ENCODE results near the gene ARFGAP2. TPM values are rescaled to one million over a fixed set of nuclear protein-coding genes. Genes with fewer than 3 reads are reported as not detected.

Gene ARFGAP2
- total and polyA plus RNA-seq, 4 donors = 38.4 to 94.1 (median 67.0) TPM

GRCh38 chr11:47185305-47186075, 8.8 kb upstream of the ARFGAP2 start:
- Histone ChIP-seq H3K27ac (ENCODE audit: low read depth in 1 of 2, low read length in 2 of 2) (peak overlapping the region; percentile 51 to 77), H3K9me3 (ENCODE audit: control insufficient read depth, low read length) (no peaks in the 10 kb centered on the region), H3K36me3 (ENCODE audit: control insufficient read depth in 1 of 2, insufficient read depth in 2 of 2, low read length in 1 of 2) (no peaks in the 10 kb centered on the region), H3K4me1 (ENCODE audit: control insufficient read depth in 1 of 2, insufficient read depth in 2 of 2, low read length in 2 of 2) (no peaks in the 10 kb centered on the region), H3K27me3 (ENCODE audit: control insufficient read depth in 1 of 2, insufficient read depth in 2 of 2, low read length in 1 of 2) (no peaks in the 10 kb centered on the region), H3K4me3 (ENCODE audit: low read length in 2 of 2) (peak overlapping the region; percentile 72 to 79)
- peak; percentile 61 to 84 for DNase-seq
- 2% methylated on average over 44 to 50 of the region's 50 CpGs for WGBS, 2 donors
- intact Hi-C loops (cut with DNase I) = loop anchor here (1.0 to 2.0 kb wide), 2 partner anchors 29 kb away; partner anchors contain the start of gene DDB2 (in 2 of the 2)
- ATAC-seq (ENCODE audit: low FRiP score) = peak; percentile 53

GRCh38 chr11:47184711-47185304, 8.1 kb upstream of the ARFGAP2 start:
- peak overlapping the region; percentile 51 to 77 for H3K27ac ChIP-seq (ENCODE audit: low read depth in 1 of 2, low read length in 2 of 2)
- H3K36me3 ChIP-seq (ENCODE audit: control insufficient read depth in 1 of 2, insufficient read depth in 2 of 2, low read length in 1 of 2) = no peaks in the 10 kb centered on the region
- ATAC-seq (ENCODE audit: low FRiP score) (no peak), DNase-seq (no peak)
- H3K4me1 ChIP-seq (ENCODE audit: control insufficient read depth in 1 of 2, insufficient read depth in 2 of 2, low read length in 2 of 2) = no peaks in the 10 kb centered on the region
- no peaks in the 10 kb centered on the region for H3K9me3 ChIP-seq (ENCODE audit: control insufficient read depth, low read length)
- H3K27me3 ChIP-seq (ENCODE audit: control insufficient read depth in 1 of 2, insufficient read depth in 2 of 2, low read length in 1 of 2) = no peaks in the 10 kb centered on the region
- WGBS, 2 donors = 2 to 12% methylated on average over 10 to 13 of the region's 13 CpGs
- peak overlapping the region; percentile 72 to 79 for H3K4me3 ChIP-seq (ENCODE audit: low read length in 2 of 2)
- intact Hi-C loops (cut with DNase I) = no loop called here

GRCh38 chr11:47183969-47184368, 7.3 kb upstream of the ARFGAP2 start:
- no peak overlapping the region for H3K4me3 ChIP-seq (ENCODE audit: low read length in 2 of 2)
- H3K27me3 ChIP-seq (ENCODE audit: control insufficient read depth in 1 of 2, insufficient read depth in 2 of 2, low read length in 1 of 2) = no peaks in the 10 kb centered on the region
- no peaks in the 10 kb centered on the region for H3K9me3 ChIP-seq (ENCODE audit: control insufficient read depth, low read length)
- ATAC-seq (ENCODE audit: low FRiP score) = no peak
- DNase-seq = no peak
- H3K4me1 ChIP-seq (ENCODE audit: control insufficient read depth in 1 of 2, insufficient read depth in 2 of 2, low read length in 2 of 2) = no peaks in the 10 kb centered on the region
- no peaks in the 10 kb centered on the region for H3K36me3 ChIP-seq (ENCODE audit: control insufficient read depth in 1 of 2, insufficient read depth in 2 of 2, low read length in 1 of 2)
- H3K27ac ChIP-seq (ENCODE audit: low read depth in 1 of 2, low read length in 2 of 2) = no peak overlapping the region
- intact Hi-C loops (cut with DNase I) = no loop called here
- WGBS, 2 donors = 79 to 82% methylated on average over 7 of the region's 7 CpGs

DNA sequence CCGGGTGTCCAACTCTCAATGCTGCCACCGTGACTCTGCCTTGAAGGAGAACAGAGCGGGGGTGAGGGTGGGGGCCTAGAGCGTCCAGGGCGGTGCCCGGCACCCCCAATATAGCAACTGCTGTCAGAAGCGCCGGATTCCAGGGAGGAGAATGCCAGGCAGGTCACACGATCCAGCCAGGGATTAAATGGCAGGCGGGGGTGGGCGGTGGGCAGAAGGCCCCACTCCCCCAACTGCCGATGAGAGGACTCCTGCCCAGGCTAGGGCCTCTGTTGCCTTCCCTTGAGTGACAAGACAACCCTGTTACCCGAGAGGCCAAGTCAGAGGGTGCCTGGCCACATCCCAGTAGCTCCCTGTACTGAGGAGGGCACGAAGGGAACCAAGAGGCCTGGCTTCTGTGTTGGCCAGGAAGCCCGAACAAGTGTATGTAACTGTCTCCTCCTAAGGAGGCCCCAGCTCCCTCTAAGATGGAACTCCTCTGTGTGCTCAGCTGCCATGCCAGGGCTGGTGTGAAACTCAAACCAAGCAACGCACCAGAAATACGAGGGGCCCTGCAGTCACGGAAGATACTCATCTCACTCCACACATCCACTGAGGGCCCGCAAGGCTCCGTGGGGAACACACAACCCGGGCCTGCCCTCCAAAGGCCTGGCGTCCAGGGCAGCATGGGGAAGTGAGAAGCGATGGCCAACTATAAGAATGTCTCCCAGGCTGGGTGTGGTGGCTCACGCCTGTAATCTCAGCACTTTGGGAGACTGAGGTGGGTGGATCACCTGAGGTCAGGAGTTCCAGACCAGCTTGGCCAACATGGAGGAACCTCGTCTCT, 6.6 kb upstream of the ARFGAP2 start:
- intact Hi-C loops (cut with DNase I) = no loop called here
- Histone ChIP-seq H3K4me1 (ENCODE audit: control insufficient read depth in 1 of 2, insufficient read depth in 2 of 2, low read length in 2 of 2) (no peaks in the 10 kb centered on the region), H3K4me3 (ENCODE audit: low read length in 2 of 2) (no peak overlapping the region), H3K9me3 (ENCODE audit: control insufficient read depth, low read length) (no peaks in the 10 kb centered on the region), H3K27ac (ENCODE audit: low read depth in 1 of 2, low read length in 2 of 2) (no peak overlapping the region), H3K27me3 (ENCODE audit: control insufficient read depth in 1 of 2, insufficient read depth in 2 of 2, low read length in 1 of 2) (no peaks in the 10 kb centered on the region), H3K36me3 (ENCODE audit: control insufficient read depth in 1 of 2, insufficient read depth in 2 of 2, low read length in 1 of 2) (no peaks in the 10 kb centered on the region)
- no peak for DNase-seq
- 88 to 89% methylated on average over 25 of the region's 25 CpGs for WGBS, 2 donors
- no peak for ATAC-seq (ENCODE audit: low FRiP score)

DNA sequence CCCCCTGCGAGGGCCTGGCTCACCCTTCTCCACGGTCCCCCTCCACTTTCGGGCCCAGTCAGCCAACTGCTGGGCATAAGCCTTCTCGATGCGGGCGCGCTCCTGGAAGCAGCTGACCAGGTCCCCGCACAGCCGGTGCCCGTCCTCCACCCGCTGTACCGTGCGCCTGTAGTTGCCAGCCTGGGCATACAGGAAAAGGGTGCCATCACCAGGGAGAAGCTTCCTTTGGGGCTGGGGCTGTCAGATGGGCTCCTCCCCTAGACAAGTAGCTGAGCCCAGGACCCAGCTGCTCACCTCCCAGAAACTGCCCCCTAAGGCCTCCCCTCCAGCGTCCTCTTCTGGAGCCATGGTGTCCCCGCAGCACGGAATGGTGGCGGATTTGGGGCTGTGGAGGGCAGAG, 5.7 kb upstream of the ARFGAP2 start:
- Histone ChIP-seq H3K27me3 (ENCODE audit: control insufficient read depth in 1 of 2, insufficient read depth in 2 of 2, low read length in 1 of 2) (no peaks in the 10 kb centered on the region), H3K4me1 (ENCODE audit: control insufficient read depth in 1 of 2, insufficient read depth in 2 of 2, low read length in 2 of 2) (no peaks in the 10 kb centered on the region), H3K9me3 (ENCODE audit: control insufficient read depth, low read length) (no peaks in the 10 kb centered on the region), H3K4me3 (ENCODE audit: low read length in 2 of 2) (no peak overlapping the region), H3K36me3 (ENCODE audit: control insufficient read depth in 1 of 2, insufficient read depth in 2 of 2, low read length in 1 of 2) (no peaks in the 10 kb centered on the region), H3K27ac (ENCODE audit: low read depth in 1 of 2, low read length in 2 of 2) (no peak overlapping the region)
- DNase-seq = peak in 1 of 2 donors; percentile 72
- 94 to 95% methylated on average over 17 of the region's 17 CpGs for WGBS, 2 donors
- intact Hi-C loops (cut with DNase I) = no loop called here
- ATAC-seq (ENCODE audit: low FRiP score) = no peak

DNA sequence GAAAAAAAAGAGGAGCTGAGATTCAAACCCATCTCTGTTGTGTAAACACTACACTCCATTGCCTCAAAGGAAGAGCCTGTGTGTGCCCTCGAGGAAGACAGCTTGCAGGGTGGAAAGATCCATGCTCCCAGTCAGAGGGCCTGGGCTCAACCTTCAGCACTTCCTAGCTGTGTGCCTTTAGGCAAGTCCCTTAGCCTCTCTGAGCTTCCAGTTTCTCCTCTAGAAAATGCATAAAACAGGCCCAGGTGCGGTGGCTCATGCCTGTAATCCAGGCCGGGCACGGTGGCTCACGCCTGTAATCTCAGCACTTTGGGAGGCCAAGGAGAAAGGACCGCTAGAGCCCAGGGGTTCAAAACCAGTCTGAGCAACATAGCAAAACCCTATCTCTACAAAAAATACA, 4.6 kb upstream of the ARFGAP2 start:
- intact Hi-C loops (cut with DNase I) = no loop called here
- no peak overlapping the region for H3K4me3 ChIP-seq (ENCODE audit: low read length in 2 of 2)
- no peaks in the 10 kb centered on the region for H3K36me3 ChIP-seq (ENCODE audit: control insufficient read depth in 1 of 2, insufficient read depth in 2 of 2, low read length in 1 of 2)
- H3K27me3 ChIP-seq (ENCODE audit: control insufficient read depth in 1 of 2, insufficient read depth in 2 of 2, low read length in 1 of 2) = no peaks in the 10 kb centered on the region
- H3K9me3 ChIP-seq (ENCODE audit: control insufficient read depth, low read length) = no peaks in the 10 kb centered on the region
- WGBS, 2 donors = 94 to 95% methylated on average over 6 of the region's 6 CpGs
- no peak for DNase-seq
- no peak for ATAC-seq (ENCODE audit: low FRiP score)
- no peak overlapping the region for H3K27ac ChIP-seq (ENCODE audit: low read depth in 1 of 2, low read length in 2 of 2)
- no peaks in the 10 kb centered on the region for H3K4me1 ChIP-seq (ENCODE audit: control insufficient read depth in 1 of 2, insufficient read depth in 2 of 2, low read length in 2 of 2)

DNA sequence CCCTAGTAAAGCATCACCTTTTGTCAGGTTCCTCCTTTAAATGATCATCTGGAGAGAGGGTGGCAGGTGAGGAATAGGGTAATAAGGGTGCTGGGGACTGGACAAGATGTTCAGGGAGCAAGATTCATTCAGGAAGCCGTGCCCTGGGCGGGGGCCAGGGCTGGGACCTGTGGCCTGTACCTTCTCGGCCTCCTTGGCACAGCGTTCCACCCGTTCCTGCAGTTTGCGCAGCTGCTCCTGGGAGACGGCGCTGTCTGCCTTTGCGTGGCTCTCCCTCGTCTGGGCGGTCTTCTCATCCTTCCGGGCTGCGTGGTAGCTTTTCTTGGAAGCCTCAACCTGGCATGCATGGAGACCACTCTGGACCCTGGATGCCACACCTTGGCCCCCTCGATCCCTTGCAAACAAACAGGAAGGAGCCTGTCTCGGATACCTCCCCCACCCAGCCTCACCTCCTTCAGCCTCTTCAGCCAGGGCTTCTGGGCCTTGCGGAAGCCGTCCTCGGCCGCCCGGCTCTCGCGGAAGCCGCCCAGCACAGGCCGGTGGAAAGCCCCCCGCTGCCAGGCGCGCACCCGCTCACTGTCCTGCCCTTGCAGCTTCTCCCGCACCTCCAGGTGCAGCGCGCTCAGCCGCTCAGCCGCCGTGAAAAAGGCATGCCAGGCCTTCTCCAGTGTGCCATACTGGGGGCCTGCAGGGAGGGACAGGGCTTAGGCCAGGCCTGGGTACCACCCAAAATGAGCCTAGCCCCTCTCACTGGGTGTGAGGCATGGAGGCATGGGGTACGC, 3.5 kb upstream of the ARFGAP2 start:
- no peak for ATAC-seq (ENCODE audit: low FRiP score)
- H3K4me1 ChIP-seq (ENCODE audit: control insufficient read depth in 1 of 2, insufficient read depth in 2 of 2, low read length in 2 of 2) = no peaks in the 10 kb centered on the region
- 92 to 93% methylated on average over 35 of the region's 35 CpGs for WGBS, 2 donors

DNA sequence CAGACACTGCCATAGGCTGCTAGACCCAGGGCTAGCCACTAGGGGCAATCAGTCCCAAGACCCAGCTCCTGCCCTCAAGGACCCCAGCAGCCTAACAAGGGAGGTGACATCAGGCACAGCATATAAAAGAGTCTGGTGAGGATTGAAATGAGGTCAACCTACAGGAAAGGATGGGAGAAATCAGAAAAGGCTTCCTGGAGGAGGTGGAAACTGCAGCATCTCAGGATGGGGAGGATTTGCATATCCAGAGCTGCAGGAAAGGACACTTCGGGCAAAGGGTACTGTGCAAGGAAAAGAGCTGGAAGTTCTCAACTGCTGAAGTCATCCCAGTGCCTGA, 2.9 kb upstream of the ARFGAP2 start:
- Histone ChIP-seq H3K36me3 (ENCODE audit: control insufficient read depth in 1 of 2, insufficient read depth in 2 of 2, low read length in 1 of 2) (no peaks in the 10 kb centered on the region), H3K4me3 (ENCODE audit: low read length in 2 of 2) (no peak overlapping the region), H3K27me3 (ENCODE audit: control insufficient read depth in 1 of 2, insufficient read depth in 2 of 2, low read length in 1 of 2) (no peaks in the 10 kb centered on the region), H3K9me3 (ENCODE audit: control insufficient read depth, low read length) (no peaks in the 10 kb centered on the region), H3K4me1 (ENCODE audit: control insufficient read depth in 1 of 2, insufficient read depth in 2 of 2, low read length in 2 of 2) (no peaks in the 10 kb centered on the region), H3K27ac (ENCODE audit: low read depth in 1 of 2, low read length in 2 of 2) (no peak overlapping the region)
- intact Hi-C loops (cut with DNase I) = loop anchor here (5.0 to 10.0 kb wide), 5 partner anchors 38 to 178 kb away; partner anchors contain the start of genes MADD (in 1 of the 2) and NR1H3 (in 1 of the 2)
- no peak for ATAC-seq (ENCODE audit: low FRiP score)
- DNase-seq = no peak
- 86 to 95% methylated on average over 1 of the region's 1 CpG for WGBS, 2 donors

More for the DNA sequence above, 3.5 kb upstream of the ARFGAP2 start:
- no peak overlapping the region for H3K27ac ChIP-seq (ENCODE audit: low read depth in 1 of 2, low read length in 2 of 2)
- H3K27me3 ChIP-seq (ENCODE audit: control insufficient read depth in 1 of 2, insufficient read depth in 2 of 2, low read length in 1 of 2) = no peaks in the 10 kb centered on the region
- H3K36me3 ChIP-seq (ENCODE audit: control insufficient read depth in 1 of 2, insufficient read depth in 2 of 2, low read length in 1 of 2) = no peaks in the 10 kb centered on the region
- H3K4me3 ChIP-seq (ENCODE audit: low read length in 2 of 2) = no peak overlapping the region
- DNase-seq = peak in 1 of 2 donors; percentile 77
- H3K9me3 ChIP-seq (ENCODE audit: control insufficient read depth, low read length) = no peaks in the 10 kb centered on the region
- intact Hi-C loops (cut with DNase I) = no loop called here

All from aorta (tissue), 5 donors.